GM19324 (cell line): ENCODE measurements around the gene S100A8.
"Not testable (repeated sequence)": the region's sequence is repeated elsewhere in the genome, so short reads cannot be mapped to it uniquely, and the experiment has no call there.

Source experiments
- ATAC-seq: cut with Tn5 transposase; IDR thresholded peaks from one replicate; pipeline ENCODE4 v1.9.1; 2021; ENCODE audit warnings: mild to moderate bottlenecking, moderate library complexity; ENCODE audit not compliant: unreplicated experiment, low FRiP score

Gene S100A8

GRCh38 chr1:153390938-153391710, at the start of gene S100A8:
S100A8 (minus strand) TSS chr1:153391073; CDS start chr1:153390535, 538 bp downstream.
- no peak for ATAC-seq

- ATAC-seq = no peak
Observed at GRCh38 chr1:153439273-153439672, 48.4 kb upstream of the S100A8 start.

- ATAC-seq = no peak
Observed at GRCh38 chr1:153438599-153438998, 47.7 kb upstream of the S100A8 start.

GRCh38 chr1:153437236-153437635, 46.4 kb upstream of the S100A8 start:
- ATAC-seq = no peak

GRCh38 chr1:153434746-153435455, 44.0 kb upstream of the S100A8 start:
- no peak for ATAC-seq

- no peak for ATAC-seq
Observed at GRCh38 chr1:153432874-153433681, 42.2 kb upstream of the S100A8 start.

- ATAC-seq = no peak
Observed at GRCh38 chr1:153431928-153432327, 41.1 kb upstream of the S100A8 start.

GRCh38 chr1:153431427-153431826, 40.6 kb upstream of the S100A8 start:
- no peak for ATAC-seq

GRCh38 chr1:153431002-153431401, 40.1 kb upstream of the S100A8 start:
- ATAC-seq = no peak

GRCh38 chr1:153430561-153430960, 39.7 kb upstream of the S100A8 start:
- ATAC-seq = no peak

GRCh38 chr1:153430166-153430553, 39.3 kb upstream of the S100A8 start:
- no peak for ATAC-seq

GRCh38 chr1:153429266-153430165, 38.6 kb upstream of the S100A8 start:
- no peak for ATAC-seq

GRCh38 chr1:153428791-153429190, 37.9 kb upstream of the S100A8 start:
- no peak for ATAC-seq

- no peak for ATAC-seq
Observed at GRCh38 chr1:153428073-153428638, 37.3 kb upstream of the S100A8 start.

GRCh38 chr1:153426809-153427208, 35.9 kb upstream of the S100A8 start:
- no peak for ATAC-seq

GRCh38 chr1:153422450-153423068, 31.7 kb upstream of the S100A8 start:
- no peak for ATAC-seq

GRCh38 chr1:153420306-153420705, 29.4 kb upstream of the S100A8 start:
- no peak for ATAC-seq

GRCh38 chr1:153419436-153419793, 28.5 kb upstream of the S100A8 start:
- ATAC-seq = not testable (repeated sequence)

- ATAC-seq = not testable (repeated sequence)
Observed at GRCh38 chr1:153418758-153419435, 28.0 kb upstream of the S100A8 start.
